H1 (cell line): ENCODE data around the gene HOXB7. TPM values are rescaled to one million over a fixed set of nuclear protein-coding genes. Genes with fewer than 3 reads are reported as not detected.
A peak's percentile ranks its signal among the peaks of the same experiment; 100 is the strongest.

ENCODE experiments used
- CTCF ChIA-PET: fragments of 300-600 bp; sonication (Branson Sonifier 250); formaldehyde crosslinking; loops from one replicate; lab custom pipeline; 2021; ENCODE audit not compliant: partially characterized antibody; lab: Charles Lee
- POLR2A ChIA-PET: fragments of 300-600 bp; sonication (Branson Sonifier 250); formaldehyde crosslinking; loops from one replicate; lab custom pipeline; 2021; ENCODE audit warnings: inconsistent platforms; ENCODE audit not compliant: partially characterized antibody; lab: Charles Lee
- DNase-seq, 2 experiments: peaks; one replicate each; pipeline versions ENCODE4 v3.0.0 to v3.0.0-alpha.2; 2010 to 2022; ENCODE audit warnings: low spot score in 2 of 2, low read depth in 1 of 2, mixed read lengths in 1 of 2
- FAIRE-seq: peaks from 2 replicates; lab custom pipeline; 2011; peaks lifted over from hg19 to GRCh38; lab: Jason Lieb, UNC
- H2AFZ ChIP-seq: 2 replicates; pipeline ENCODE4 v1.8.1; 2012; ENCODE audit warnings: low read length, inconsistent platforms
- H2AK5ac ChIP-seq: 2 replicates; pipeline ENCODE4 v1.6.1; 2013; ENCODE audit warnings: low read depth, low read length
- H2BK120ac ChIP-seq: replicated peaks from 2 replicates; pipeline ENCODE3; 2013; ENCODE audit warnings: low read depth, low read length, inconsistent platforms
- H2BK12ac ChIP-seq: 2 replicates; pipeline ENCODE4 v1.6.1; 2013; ENCODE audit warnings: low read depth, low read length
- H2BK15ac ChIP-seq: 2 replicates; pipeline ENCODE4 v1.6.1; 2013; ENCODE audit warnings: low read length
- H2BK20ac ChIP-seq: 2 replicates; pipeline ENCODE4 v1.6.1; 2013; ENCODE audit warnings: low read length
- H2BK5ac ChIP-seq: 2 replicates; pipeline ENCODE4 v1.6.1; 2013; ENCODE audit warnings: low read depth, low read length
- H3K14ac ChIP-seq: 2 replicates; pipeline ENCODE4 v1.6.1; 2013; ENCODE audit warnings: inconsistent platforms; ENCODE audit not compliant: insufficient read length
- H3K18ac ChIP-seq: 2 replicates; pipeline ENCODE4 v1.6.1; 2013; ENCODE audit warnings: low read length; ENCODE audit errors: extremely low read depth
- H3K23ac ChIP-seq: 2 replicates; pipeline ENCODE4 v1.6.1; 2013; ENCODE audit warnings: inconsistent platforms; ENCODE audit not compliant: insufficient read length
- H3K23me2 ChIP-seq: 2 replicates; pipeline ENCODE4 v1.6.1; 2013; ENCODE audit warnings: low read depth, low read length
- H3K27ac ChIP-seq: 2 replicates; pipeline ENCODE4 v1.6.1; 2011; ENCODE audit warnings: low read depth, low read length, inconsistent platforms
- H3K27me3 ChIP-seq, 4 experiments: replicated peaks in 1 of 4; 1 replicate in 1 of 4; 2 replicates in 3 of 4; pipeline versions ENCODE4 v1.6.1 to v1.8.1; 2011 to 2013; ENCODE audit warnings: low read length in 3 of 4, mild to moderate bottlenecking in 3 of 4, inconsistent platforms in 2 of 4, mixed read lengths in 2 of 4, moderate library complexity in 1 of 4; ENCODE audit not compliant: control insufficient read depth in 3 of 4, insufficient read depth in 3 of 4; ENCODE audit errors: extremely low read depth in 1 of 4
- H3K36me3 ChIP-seq, 4 experiments: 2 replicates each; pipeline versions ENCODE4 v1.6.1 to v1.8.1; 2011 to 2013; ENCODE audit warnings: mild to moderate bottlenecking in 4 of 4, low read length in 3 of 4, moderate library complexity in 2 of 4, control low read depth in 1 of 4, inconsistent platforms in 1 of 4; ENCODE audit not compliant: insufficient read depth in 4 of 4, control insufficient read depth in 2 of 4
- H3K4ac ChIP-seq: replicated peaks from 2 replicates; pipeline ENCODE3; 2013; ENCODE audit warnings: low read length, low read depth, mixed read lengths, inconsistent platforms; ENCODE audit not compliant: insufficient read length
- H3K4me1 ChIP-seq, 4 experiments: replicated peaks in 1 of 4; 1 replicate in 1 of 4; 2 replicates in 3 of 4; pipeline versions ENCODE4 v1.6.1 to v1.8.1; 2011 to 2013; ENCODE audit warnings: low read length in 3 of 4, inconsistent platforms in 2 of 4, mixed read lengths in 1 of 4; ENCODE audit not compliant: insufficient read depth in 4 of 4, control insufficient read depth in 3 of 4
- H3K4me2 ChIP-seq, 2 experiments: 2 replicates each; pipeline versions ENCODE4 v1.6.1 to v1.8.1; 2011 to 2013; ENCODE audit warnings: low read depth in 2 of 2, low read length in 2 of 2, control low read depth in 1 of 2, inconsistent platforms in 1 of 2, mild to moderate bottlenecking in 1 of 2; ENCODE audit not compliant: insufficient read depth in 1 of 2
- H3K4me3 ChIP-seq, 4 experiments: fragments of 200-600, 300-600 bp in 1 of 4; sonication (generic), shearing (Covaris generic), sonication (Bioruptor Twin) in 1 of 4; 2 replicates each; pipeline versions ENCODE4 v1.5.1 to v1.8.1; 2011 to 2016; ENCODE audit warnings: low read length in 4 of 4, low read depth in 3 of 4, control low read depth in 2 of 4, inconsistent platforms in 2 of 4, mild to moderate bottlenecking in 2 of 4, mixed read lengths in 1 of 4, moderate library complexity in 1 of 4; ENCODE audit not compliant: insufficient read depth in 2 of 4; ENCODE audit errors: extremely low read depth in 1 of 4
- H3K56ac ChIP-seq: replicated peaks from 2 replicates; pipeline ENCODE3; 2013; ENCODE audit warnings: low read depth, mild to moderate bottlenecking, mixed read lengths, low read length, inconsistent platforms; ENCODE audit not compliant: insufficient read length
- H3K79me1 ChIP-seq: 2 replicates; pipeline ENCODE4 v1.6.1; 2013; ENCODE audit warnings: low read depth, low read length, control low read depth
- H3K79me2 ChIP-seq, 2 experiments: 2 replicates each; pipeline versions ENCODE4 v1.6.1 to v1.8.1; 2012 to 2013; ENCODE audit warnings: low read length in 2 of 2, mild to moderate bottlenecking in 2 of 2, inconsistent platforms in 1 of 2; ENCODE audit not compliant: insufficient read depth in 2 of 2, control insufficient read depth in 1 of 2
- H3K9ac ChIP-seq, 4 experiments: replicated peaks in 1 of 4; 1 replicate in 1 of 4; 2 replicates in 3 of 4; pipeline versions ENCODE4 v1.6.1 to v1.8.1; 2011 to 2013; ENCODE audit warnings: low read depth in 3 of 4, low read length in 3 of 4, control low read depth in 2 of 4, mild to moderate bottlenecking in 2 of 4, moderate library complexity in 2 of 4, inconsistent platforms in 1 of 4; ENCODE audit errors: extremely low read depth in 1 of 4
- H3K9me3 ChIP-seq, 2 experiments: 2 replicates each; pipeline versions ENCODE4 v1.6.1 to v1.8.1; 2012 to 2013; ENCODE audit warnings: mild to moderate bottlenecking in 2 of 2, moderate library complexity in 2 of 2, control low read depth in 1 of 2, inconsistent platforms in 1 of 2, low read depth in 1 of 2, low read length in 1 of 2, mixed read lengths in 1 of 2; ENCODE audit not compliant: insufficient read depth in 2 of 2
- H4K20me1 ChIP-seq, 2 experiments: replicated peaks in 1 of 2; 2 replicates each; pipeline versions ENCODE3 to v1.8.1; 2011 to 2013; ENCODE audit warnings: inconsistent platforms in 2 of 2, low read length in 2 of 2, mild to moderate bottlenecking in 1 of 2; ENCODE audit not compliant: insufficient read depth in 2 of 2, control insufficient read depth in 1 of 2
- H4K5ac ChIP-seq: 2 replicates; pipeline ENCODE4 v1.6.1; 2013; ENCODE audit warnings: low read length, low read depth, mixed read lengths, inconsistent platforms; ENCODE audit not compliant: insufficient read length
- H4K8ac ChIP-seq: 2 replicates; pipeline ENCODE4 v1.8.0; 2013; ENCODE audit warnings: mild to moderate bottlenecking, moderate library complexity, low read length, inconsistent platforms; ENCODE audit not compliant: insufficient read depth; ENCODE audit errors: extremely low read depth
- H4K91ac ChIP-seq: replicated peaks from 2 replicates; pipeline ENCODE3; 2013; ENCODE audit warnings: low read length, mixed read lengths, inconsistent platforms; ENCODE audit not compliant: insufficient read length
- CHD2 ChIP-seq: IDR thresholded peaks from 2 replicates; pipeline ENCODE4 v1.6.1; 2012; ENCODE audit warnings: low read length, improper control_type of control experiment
- EZH2 ChIP-seq: fragments of 200-600 bp; sonication (generic); IDR thresholded peaks from 2 replicates; pipeline ENCODE4 v1.7.1; 2012; ENCODE audit warnings: low read depth, mild to moderate bottlenecking, moderate library complexity, low read length, inconsistent platforms; ENCODE audit not compliant: severe bottlenecking
- RNF2 ChIP-seq: fragments of 200-900, 300-1000 bp; sonication (generic); IDR thresholded peaks from 2 replicates; pipeline ENCODE4 v1.7.1; 2016; ENCODE audit warnings: borderline replicate concordance, low read depth, mild to moderate bottlenecking, antibody characterized with exemption, low read length; ENCODE audit not compliant: poor library complexity, severe bottlenecking; ENCODE audit errors: missing control alignments
- SUZ12 ChIP-seq: fragments of 200-600 bp; sonication (generic); IDR thresholded peaks from 2 replicates; pipeline ENCODE4 v1.6.1; 2012; ENCODE audit warnings: mild to moderate bottlenecking, inconsistent platforms, low read length, moderate library complexity, mixed read lengths
- WGBS, 2 experiments: shearing (Covaris generic) in 1 of 2; methylation state at CpG; one replicate each; pipeline versions ENCODE4 v1.1.6 to v1.1.7; 2013 to 2015; ENCODE audit warnings: low lambda C conversion rate in 2 of 2, mixed read lengths in 2 of 2, inconsistent platforms in 1 of 2, low coverage in 1 of 2, missing lambda C conversion rate in 1 of 2; ENCODE audit not compliant: insufficient replicate concordance in 2 of 2, insufficient coverage in 1 of 2, insufficient read length in 1 of 2; ENCODE audit errors: extremely low coverage in 1 of 2, missing lambda C conversion rate in 1 of 2; 5-methylcytosine and 5-hydroxymethylcytosine counted together
- polyA plus RNA-seq, 7 experiments: library from polyadenylated mRNA; depleted of rRNA in 3 of 7; stranded (reverse) in 5 of 7; unstranded in 2 of 7; fragments of >200 nt in 5 of 7; fragments of 200-250 nt in 2 of 7; gene quantifications; 1 replicate in 5 of 7; 2 replicates in 1 of 7; 4 replicates in 1 of 7; pipeline versions ENCODE4 v1.2.1 to v1.2.3, GENCODE V29; 2011 to 2013; ENCODE audit warnings: missing spikeins in 2 of 7, mixed read lengths in 2 of 7
- total RNA-seq: library from RNA; stranded (reverse); fragmentation: NEBNext Ultra II Directional; extraction: Animal tissue kit (Norgen Biotek cat#: 25700); gene quantifications from 2 replicates; pipeline ENCODE4 v1.2.1, GENCODE V29; 2021
- TF ChIP-seq, protein P1 (sequence below), 3 experiments: IDR thresholded peaks; 1 replicate in 2 of 3; 2 replicates in 1 of 3; pipeline versions ENCODE4 v1.5.1 to v1.6.1; 2011; ENCODE audit warnings: low read length in 3 of 3, mild to moderate bottlenecking in 3 of 3, inconsistent platforms in 2 of 3, low read depth in 1 of 3, moderate library complexity in 1 of 3; ENCODE audit not compliant: insufficient read depth in 1 of 3; ENCODE audit errors: control extremely low read depth in 1 of 3

HOXB7 gene
- total and polyA plus RNA-seq, 2 of the 8 experiments (the other 6 are each of a cell fraction or from before 2014, with no cell fraction given) = not detected

DNA sequence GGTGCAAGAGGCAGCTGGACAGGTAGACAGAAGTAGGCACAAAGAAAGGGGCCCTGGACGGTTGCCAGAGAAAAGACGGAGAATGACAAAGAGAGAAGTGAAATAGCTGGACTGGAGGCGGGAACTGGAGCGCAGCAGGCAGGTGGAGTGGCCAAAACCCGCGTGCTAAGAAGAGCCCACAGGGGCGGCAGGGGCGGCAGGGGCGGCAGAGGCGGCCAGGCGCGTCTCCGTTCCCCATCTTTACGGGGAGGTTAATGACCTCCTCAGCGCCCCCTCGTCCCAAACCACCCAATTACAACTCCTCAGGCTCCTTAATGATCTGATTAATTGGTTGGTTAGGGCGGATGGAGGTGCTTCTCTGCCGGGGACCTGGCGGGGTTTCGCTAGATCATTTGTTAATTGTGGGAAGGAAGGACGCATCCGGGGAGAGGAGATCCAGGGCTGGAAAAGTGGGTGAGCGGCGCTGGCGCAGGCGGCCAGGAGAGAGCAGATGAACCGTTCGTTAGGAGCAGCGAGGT lies 30.8 kb upstream of the HOXB7 start:
- H3K23me2 ChIP-seq = peaks cover 2% of the 10 kb centered on the region; the same call in 1 of the 2 replicates
- H3K14ac ChIP-seq = no peak overlapping the region
- H3K4me2 ChIP-seq = peak overlapping the region in 1 of 2 experiments; percentile 7; a peak in 1 of 4 replicates
- WGBS, 2 experiments = 6% methylated on average over 16 of the region's 29 CpGs; no CpG with 5 or more reads in 1 of the 2 experiments
- H3K23ac ChIP-seq = no peak overlapping the region
- POLR2A ChIA-PET = no interaction called here
- no peaks in the 10 kb centered on the region for H3K79me1 ChIP-seq
- no peak overlapping the region for H2BK20ac ChIP-seq
- H2BK5ac ChIP-seq = no peak overlapping the region
- no peak overlapping the region for H4K91ac ChIP-seq
- H3K4me3 ChIP-seq = no peak overlapping the region
- CTCF ChIA-PET = interaction anchor here (0.9 to 3.4 kb wide), 5 partner anchors 13 to 148 kb away, joined by 3 to 15 read pairs (median 4); partner anchors contain the start of gene PRAC2
- H3K56ac ChIP-seq = no peak overlapping the region
- H2BK15ac ChIP-seq = no peak overlapping the region
- FAIRE-seq (no peak), DNase-seq (peak in 1 of 2 experiments; percentile 62)
- no peak overlapping the region for H2AK5ac ChIP-seq
- peaks cover 0 to 10% (median 0%) of the 10 kb centered on the region in 4 experiments; a peak in 1 of 8 replicates for H3K36me3 ChIP-seq
- peaks cover 6 to 28% of the 10 kb centered on the region in 2 experiments for H4K20me1 ChIP-seq
- TF ChIP-seq, protein P1, sequence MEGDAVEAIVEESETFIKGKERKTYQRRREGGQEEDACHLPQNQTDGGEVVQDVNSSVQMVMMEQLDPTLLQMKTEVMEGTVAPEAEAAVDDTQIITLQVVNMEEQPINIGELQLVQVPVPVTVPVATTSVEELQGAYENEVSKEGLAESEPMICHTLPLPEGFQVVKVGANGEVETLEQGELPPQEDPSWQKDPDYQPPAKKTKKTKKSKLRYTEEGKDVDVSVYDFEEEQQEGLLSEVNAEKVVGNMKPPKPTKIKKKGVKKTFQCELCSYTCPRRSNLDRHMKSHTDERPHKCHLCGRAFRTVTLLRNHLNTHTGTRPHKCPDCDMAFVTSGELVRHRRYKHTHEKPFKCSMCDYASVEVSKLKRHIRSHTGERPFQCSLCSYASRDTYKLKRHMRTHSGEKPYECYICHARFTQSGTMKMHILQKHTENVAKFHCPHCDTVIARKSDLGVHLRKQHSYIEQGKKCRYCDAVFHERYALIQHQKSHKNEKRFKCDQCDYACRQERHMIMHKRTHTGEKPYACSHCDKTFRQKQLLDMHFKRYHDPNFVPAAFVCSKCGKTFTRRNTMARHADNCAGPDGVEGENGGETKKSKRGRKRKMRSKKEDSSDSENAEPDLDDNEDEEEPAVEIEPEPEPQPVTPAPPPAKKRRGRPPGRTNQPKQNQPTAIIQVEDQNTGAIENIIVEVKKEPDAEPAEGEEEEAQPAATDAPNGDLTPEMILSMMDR (IDR thresholded peaks at IDR 0.05; ENCODE audit: control extremely low read depth in 1 of 3, insufficient read depth in 1 of 3, low read depth in 1 of 3, low read length in 3 of 3) = peak in 2 of 3 experiments; percentile 22 to 36; a peak in 3 of 4 replicates
- peak; percentile 86 for TF ChIP-seq EZH2
- TF ChIP-seq SUZ12 = peak; percentile 5; the same call in 1 of the 2 replicates
- peak; percentile 65 for TF ChIP-seq RNF2
- TF ChIP-seq CHD2 = no peak
- no peak overlapping the region for H2BK120ac ChIP-seq
- H3K4me1 ChIP-seq = peaks cover 2 to 10% (median 9%) of the 10 kb centered on the region in 4 experiments; a peak in 6 of 7 replicates
- H4K5ac ChIP-seq = no peak overlapping the region
- H4K8ac ChIP-seq = peak overlapping the region; percentile 85
- H3K4ac ChIP-seq = no peak overlapping the region
- no peaks in the 10 kb centered on the region for H3K9me3 ChIP-seq
- H3K27me3 ChIP-seq = peaks cover 100% of the 10 kb centered on the region in 4 experiments
- no peak overlapping the region; the same call in 1 of the 2 replicates for H3K18ac ChIP-seq
- H2AFZ ChIP-seq = no peak overlapping the region
- no peak overlapping the region for H3K27ac ChIP-seq
- H3K79me2 ChIP-seq = no peaks in the 10 kb centered on the region
- H2BK12ac ChIP-seq = no peak overlapping the region
- no peak overlapping the region for H3K9ac ChIP-seq
